Osteocyte (in vitro differentiated cells): ENCODE results near the gene TRAF5. TPM values are rescaled to one million over a fixed set of nuclear protein-coding genes. Genes with fewer than 3 reads are reported as not detected.

ENCODE experiments used
- DNase-seq: peaks from one replicate; pipeline ENCODE4 v3.0.0; 2021; ENCODE audit warnings: mixed read lengths; ENCODE audit not compliant: unreplicated experiment; ENCODE audit errors: extremely low spot score
- H3K27ac Mint-ChIP-seq: one replicate; pipeline ENCODE4 v1.8.0; 2021; ENCODE audit warnings: mild to moderate bottlenecking, mixed read lengths; ENCODE audit not compliant: unreplicated experiment
- H3K27me3 Mint-ChIP-seq: one replicate; pipeline ENCODE4 v1.8.0; 2021; ENCODE audit warnings: mixed read lengths; ENCODE audit not compliant: unreplicated experiment
- H3K36me3 Mint-ChIP-seq: one replicate; pipeline ENCODE4 v1.8.0; 2021; ENCODE audit warnings: mixed read lengths; ENCODE audit not compliant: unreplicated experiment
- H3K4me1 Mint-ChIP-seq: one replicate; pipeline ENCODE4 v1.8.0; 2021; ENCODE audit warnings: mixed read lengths; ENCODE audit not compliant: unreplicated experiment
- H3K4me3 Mint-ChIP-seq: one replicate; pipeline ENCODE4 v1.8.0; 2021; ENCODE audit warnings: mild to moderate bottlenecking, moderate library complexity, mixed read lengths; ENCODE audit not compliant: unreplicated experiment
- H3K9me3 Mint-ChIP-seq: one replicate; pipeline ENCODE4 v1.8.0; 2021; ENCODE audit warnings: mixed read lengths; ENCODE audit not compliant: unreplicated experiment
- CTCF ChIP-seq: fragments of 200-600 bp; sonication (generic); IDR thresholded peaks from 2 replicates; pipeline ENCODE4 v1.5.0; 2021; ENCODE audit warnings: antibody characterized with exemption, mild to moderate bottlenecking, moderate library complexity
- total RNA-seq: library from RNA; stranded (reverse); gene quantifications from 2 replicates; pipeline ENCODE4 v1.2.1, GENCODE V29; 2021

Gene TRAF5
- total RNA-seq, 1 donor from 2014 or later = 45.2 TPM

GRCh38 chr1:211352465-211352864, 25.8 kb downstream of the TRAF5 start:
- H3K36me3 Mint-ChIP-seq = peaks cover 34% of the 10 kb centered on the region
- no peak overlapping the region for H3K4me3 Mint-ChIP-seq

GRCh38 chr1:211352985-211353515, 26.4 kb downstream of the TRAF5 start:
- DNase-seq = no peak
- peaks cover 10% of the 10 kb centered on the region for H3K9me3 Mint-ChIP-seq
- no peak overlapping the region for H3K4me3 Mint-ChIP-seq
- peak; percentile 55 for TF ChIP-seq CTCF
- peaks cover 14% of the 10 kb centered on the region for H3K4me1 Mint-ChIP-seq
- H3K27ac Mint-ChIP-seq = no peak overlapping the region
- H3K27me3 Mint-ChIP-seq = no peaks in the 10 kb centered on the region
- H3K36me3 Mint-ChIP-seq = peaks cover 36% of the 10 kb centered on the region

More at GRCh38 chr1:211352465-211352864, 25.8 kb downstream of the TRAF5 start:
- no peak for TF ChIP-seq CTCF
- peaks cover 14% of the 10 kb centered on the region for H3K4me1 Mint-ChIP-seq
- H3K9me3 Mint-ChIP-seq = peaks cover 10% of the 10 kb centered on the region
- DNase-seq = no peak
- H3K27me3 Mint-ChIP-seq = no peaks in the 10 kb centered on the region
- no peak overlapping the region for H3K27ac Mint-ChIP-seq

GRCh38 chr1:211353562-211354212, 27.1 kb downstream of the TRAF5 start:
- DNase-seq = no peak
- H3K4me3 Mint-ChIP-seq = no peak overlapping the region
- H3K36me3 Mint-ChIP-seq = peaks cover 36% of the 10 kb centered on the region
- TF ChIP-seq CTCF = no peak
- no peak overlapping the region for H3K27ac Mint-ChIP-seq
- H3K4me1 Mint-ChIP-seq = peaks cover 10% of the 10 kb centered on the region
- peaks cover 10% of the 10 kb centered on the region for H3K9me3 Mint-ChIP-seq
- H3K27me3 Mint-ChIP-seq = no peaks in the 10 kb centered on the region

GRCh38 chr1:211355873-211356272, 29.2 kb downstream of the TRAF5 start:
- peaks cover 49% of the 10 kb centered on the region for H3K36me3 Mint-ChIP-seq
- peaks cover 8% of the 10 kb centered on the region for H3K4me1 Mint-ChIP-seq
- H3K4me3 Mint-ChIP-seq = no peak overlapping the region
- TF ChIP-seq CTCF = no peak
- no peak overlapping the region for H3K27ac Mint-ChIP-seq
- DNase-seq = no peak
- H3K9me3 Mint-ChIP-seq = peaks cover 10% of the 10 kb centered on the region
- no peaks in the 10 kb centered on the region for H3K27me3 Mint-ChIP-seq

- H3K27ac Mint-ChIP-seq = no peak overlapping the region
- no peak overlapping the region for H3K4me3 Mint-ChIP-seq
- H3K9me3 Mint-ChIP-seq = peaks cover 3% of the 10 kb centered on the region
- no peak for DNase-seq
- H3K27me3 Mint-ChIP-seq = no peaks in the 10 kb centered on the region
- H3K4me1 Mint-ChIP-seq = peaks cover 8% of the 10 kb centered on the region
- TF ChIP-seq CTCF = no peak
- peaks cover 45% of the 10 kb centered on the region for H3K36me3 Mint-ChIP-seq
These were observed 30.2 kb downstream of the TRAF5 start for GRCh38 chr1:211356723-211357407.
